Measurements from ENCODE around the gene SVBP. TPM values are rescaled to one million over a fixed set of nuclear protein-coding genes. Genes with fewer than 3 reads are reported as not detected.

Gene SVBP
- polyA plus RNA-seq, 1 donor (not counting 4 experiments of a cell fraction or from before 2014, with no cell fraction given): 15.5 TPM

GRCh38 chr1:42797979-42798378, 19.2 kb downstream of the SVBP start:
- no peak for FAIRE-seq
- dilution Hi-C loops (cut with MboI; ENCODE audit: extremely low pct_ligation_motif_present, low sequenced_read_pairs): no loop called here
- H3K4me3 ChIP-seq (ENCODE audit: control insufficient read depth in 2 of 3, extremely low read depth in 1 of 3, insufficient read depth in 2 of 3, low read depth in 1 of 3, low read length in 3 of 3): no peak overlapping the region
- no peaks in the 10 kb centered on the region for H3K9me3 ChIP-seq (ENCODE audit: control insufficient read depth, low read depth, low read length)
- no peaks in the 10 kb centered on the region for H4K20me1 ChIP-seq (ENCODE audit: control insufficient read depth, extremely low read depth, insufficient read depth, low read length)
- H3K9me1 ChIP-seq (ENCODE audit: control insufficient read depth, extremely low read depth, insufficient read depth, low read length): no peaks in the 10 kb centered on the region
- H3K4me2 ChIP-seq (ENCODE audit: control insufficient read depth, extremely low read depth, insufficient read depth, low read depth, low read length): no peak overlapping the region
- no peaks in the 10 kb centered on the region for H3K4me1 ChIP-seq (ENCODE audit: control insufficient read depth, extremely low read depth, insufficient read depth, low read length)
- no peak overlapping the region for H2AFZ ChIP-seq (ENCODE audit: control insufficient read depth, low read length)
- no peak for TF ChIP-seq EZH2 (IDR thresholded peaks at IDR 0.05; ENCODE audit: low read length)
- TF ChIP-seq CTCF (optimal IDR thresholded peaks at IDR 0.05 in 1 of 3, IDR thresholded peaks at IDR 0.05 in 1 of 3, conservative IDR thresholded peaks at IDR 0.05 in 1 of 3; ENCODE audit: extremely low read depth in 1 of 3, insufficient read depth in 2 of 3, low read length in 3 of 3): no peak
- no peaks in the 10 kb centered on the region for H3K27me3 ChIP-seq (ENCODE audit: control insufficient read depth, extremely low read depth, insufficient read depth, low read length)
- DNase-seq (ENCODE audit: low read depth, low spot score): no peak
- no peaks in the 10 kb centered on the region for H3K79me2 ChIP-seq (ENCODE audit: control insufficient read depth, insufficient read depth, low read length)
- no peaks in the 10 kb centered on the region for H3K36me3 ChIP-seq (ENCODE audit: control insufficient read depth in 2 of 2, extremely low read depth in 1 of 2, insufficient read depth in 2 of 2, low read length in 2 of 2)
- H3K9ac ChIP-seq (ENCODE audit: control insufficient read depth, extremely low read depth, insufficient read depth, low read length): no peak overlapping the region
- no peak overlapping the region for H3K27ac ChIP-seq (ENCODE audit: control insufficient read depth, insufficient read depth, low read length)

GRCh38 chr1:42797414-42797813, 19.8 kb downstream of the SVBP start:
- H3K79me2 ChIP-seq (ENCODE audit: control insufficient read depth, insufficient read depth, low read length): no peaks in the 10 kb centered on the region
- no peak overlapping the region for H3K27ac ChIP-seq (ENCODE audit: control insufficient read depth, insufficient read depth, low read length)
- no peak for DNase-seq (ENCODE audit: low read depth, low spot score)
- H4K20me1 ChIP-seq (ENCODE audit: control insufficient read depth, extremely low read depth, insufficient read depth, low read length): no peaks in the 10 kb centered on the region
- H3K27me3 ChIP-seq (ENCODE audit: control insufficient read depth, extremely low read depth, insufficient read depth, low read length): no peaks in the 10 kb centered on the region
- H3K4me2 ChIP-seq (ENCODE audit: control insufficient read depth, extremely low read depth, insufficient read depth, low read depth, low read length): no peak overlapping the region
- H3K36me3 ChIP-seq (ENCODE audit: control insufficient read depth in 2 of 2, extremely low read depth in 1 of 2, insufficient read depth in 2 of 2, low read length in 2 of 2): no peaks in the 10 kb centered on the region
- H3K4me1 ChIP-seq (ENCODE audit: control insufficient read depth, extremely low read depth, insufficient read depth, low read length): no peaks in the 10 kb centered on the region
- dilution Hi-C loops (cut with MboI; ENCODE audit: extremely low pct_ligation_motif_present, low sequenced_read_pairs): no loop called here
- H3K9me3 ChIP-seq (ENCODE audit: control insufficient read depth, low read depth, low read length): no peaks in the 10 kb centered on the region
- H3K9ac ChIP-seq (ENCODE audit: control insufficient read depth, extremely low read depth, insufficient read depth, low read length): no peak overlapping the region
- TF ChIP-seq EZH2 (IDR thresholded peaks at IDR 0.05; ENCODE audit: low read length) (no peak), CTCF (optimal IDR thresholded peaks at IDR 0.05 in 1 of 3, IDR thresholded peaks at IDR 0.05 in 1 of 3, conservative IDR thresholded peaks at IDR 0.05 in 1 of 3; ENCODE audit: extremely low read depth in 1 of 3, insufficient read depth in 2 of 3, low read length in 3 of 3) (no peak)
- FAIRE-seq: no peak
- H3K9me1 ChIP-seq (ENCODE audit: control insufficient read depth, extremely low read depth, insufficient read depth, low read length): no peaks in the 10 kb centered on the region
- H3K4me3 ChIP-seq (ENCODE audit: control insufficient read depth in 2 of 3, extremely low read depth in 1 of 3, insufficient read depth in 2 of 3, low read depth in 1 of 3, low read length in 3 of 3): no peak overlapping the region
- H2AFZ ChIP-seq (ENCODE audit: control insufficient read depth, low read length): no peak overlapping the region
